Hematopoietic multipotent progenitor cell treated with erythropoietin and hydrocortisone succinate and interleukin-3 and kit ligand, for 4 days (in vitro differentiated cells): ENCODE measurements around the gene ARL5A.

Source experiments
- DNase-seq: peaks from one replicate; pipeline ENCODE4 v3.0.0-alpha.2; 2015

Gene ARL5A

GRCh38 chr2:151840216-151841046 is 12.2 kb upstream of the ARL5A start:
- no peak for DNase-seq

GRCh38 chr2:151837926-151838325 is 9.7 kb upstream of the ARL5A start:
- no peak for DNase-seq

GRCh38 chr2:151833984-151834383 is 5.8 kb upstream of the ARL5A start:
- DNase-seq, result peak; percentile 52

DNA sequence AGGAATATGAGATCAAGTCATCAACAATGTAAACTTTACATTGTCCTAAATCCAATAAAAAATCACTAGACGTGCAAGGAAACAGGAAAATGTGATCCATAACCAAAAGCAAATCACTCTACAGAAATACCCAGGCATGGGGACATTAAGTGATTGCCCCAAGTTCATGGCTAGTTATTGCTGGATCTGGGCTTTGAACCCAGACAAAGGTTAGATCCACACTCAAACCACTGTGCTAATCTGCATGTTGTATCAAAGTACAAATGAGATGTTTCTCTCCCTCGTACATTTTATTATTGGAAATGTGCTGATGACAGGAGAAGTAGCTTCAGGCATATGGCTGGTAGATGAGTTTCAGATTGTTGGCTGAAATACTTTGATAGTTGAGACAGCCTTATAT is 2.7 kb upstream of the ARL5A start:
- no peak for DNase-seq

GRCh38 chr2:151828890-151829324 is 686 bp upstream of the ARL5A start:
- DNase-seq, result no peak

DNA sequence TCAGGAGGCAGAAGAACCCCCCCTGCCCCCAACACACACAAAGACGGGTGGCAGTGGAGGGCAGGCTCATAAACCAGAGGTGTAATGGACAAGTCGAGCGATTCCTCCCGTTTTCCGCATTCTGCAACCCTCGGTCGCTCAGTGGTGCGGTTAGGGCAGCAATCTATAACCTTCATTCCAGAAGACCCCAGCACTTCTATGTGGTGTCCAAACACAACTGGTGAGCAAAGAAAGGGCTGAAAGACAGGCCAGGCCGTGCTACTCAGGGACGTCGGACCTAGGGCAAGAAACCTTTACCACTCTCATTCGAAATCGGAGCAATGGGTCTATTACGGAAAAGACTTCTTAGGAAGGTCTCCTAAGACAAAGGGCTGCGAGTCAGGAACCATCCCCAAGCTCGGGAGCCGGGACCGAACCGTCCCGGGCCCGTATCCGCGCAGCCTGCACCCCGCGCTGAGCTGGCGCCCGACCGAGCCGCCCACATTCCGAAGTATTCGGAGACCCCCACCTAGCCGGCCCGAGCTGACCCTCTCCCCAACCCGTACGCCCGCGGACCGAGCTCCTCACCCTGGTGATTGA is 568 bp downstream of the ARL5A start:
- DNase-seq, result peak; percentile 65

- peak; percentile 68 for DNase-seq
Observed at GRCh38 chr2:151826737-151827157, 1.5 kb downstream of the ARL5A start.

DNA sequence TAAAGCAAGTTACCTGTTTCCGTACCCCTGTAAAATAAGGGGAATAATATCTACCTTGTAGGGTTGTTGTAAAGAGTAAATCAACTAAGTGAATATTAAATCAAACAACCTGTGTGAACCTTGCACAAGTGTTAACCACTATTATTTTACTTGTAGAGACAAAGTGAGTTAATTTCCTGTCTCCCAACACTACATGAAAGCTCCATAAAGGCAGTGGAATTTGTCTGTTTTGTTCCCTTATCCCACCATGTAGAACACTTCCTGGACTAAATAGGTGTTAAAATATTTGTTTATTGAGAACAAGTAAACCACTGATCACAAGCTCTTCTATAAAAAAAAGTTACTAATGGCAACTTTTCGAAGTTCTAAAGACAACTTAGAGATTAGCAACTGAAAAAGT is 3.3 kb downstream of the ARL5A start:
- DNase-seq, result no peak

DNA sequence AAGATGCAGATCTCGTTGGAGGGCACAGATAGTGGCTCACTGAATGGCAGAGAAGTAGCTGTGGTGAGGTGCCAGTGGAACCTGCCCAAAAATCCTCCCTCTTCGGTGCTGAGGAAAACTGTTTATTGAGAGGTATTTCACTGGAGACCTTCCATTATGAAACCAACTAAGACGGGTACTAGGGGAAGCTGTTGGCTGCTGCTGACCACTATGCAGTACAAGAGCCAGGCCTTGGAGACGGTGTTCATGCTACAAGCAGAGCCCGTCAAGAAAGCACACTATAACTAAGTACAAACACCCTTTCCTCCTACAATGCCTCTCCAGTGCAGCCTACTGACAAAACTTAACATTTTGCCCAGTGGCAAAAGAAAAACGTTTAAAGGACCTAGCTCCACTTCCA is 4.6 kb downstream of the ARL5A start:
- peak; percentile 24 for DNase-seq

DNA sequence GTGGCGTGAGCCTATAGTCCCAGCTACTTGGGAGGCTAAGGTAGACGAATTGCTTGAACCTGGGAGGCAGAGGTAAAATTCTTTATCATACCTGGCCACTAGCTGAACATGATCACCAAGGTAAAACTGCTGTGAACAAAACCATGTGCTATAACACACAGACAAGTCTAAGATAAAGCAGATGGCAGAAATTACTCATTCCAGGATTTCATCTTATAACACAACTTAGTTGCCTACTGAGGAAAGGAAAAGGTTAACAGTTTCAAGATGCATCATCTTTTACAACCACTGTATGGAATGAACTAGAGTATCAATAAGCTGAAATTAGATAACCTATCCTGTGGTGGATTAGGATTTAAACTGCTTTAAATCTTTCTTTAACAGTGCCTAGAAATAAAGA is 8.3 kb downstream of the ARL5A start:
- no peak for DNase-seq

DNA sequence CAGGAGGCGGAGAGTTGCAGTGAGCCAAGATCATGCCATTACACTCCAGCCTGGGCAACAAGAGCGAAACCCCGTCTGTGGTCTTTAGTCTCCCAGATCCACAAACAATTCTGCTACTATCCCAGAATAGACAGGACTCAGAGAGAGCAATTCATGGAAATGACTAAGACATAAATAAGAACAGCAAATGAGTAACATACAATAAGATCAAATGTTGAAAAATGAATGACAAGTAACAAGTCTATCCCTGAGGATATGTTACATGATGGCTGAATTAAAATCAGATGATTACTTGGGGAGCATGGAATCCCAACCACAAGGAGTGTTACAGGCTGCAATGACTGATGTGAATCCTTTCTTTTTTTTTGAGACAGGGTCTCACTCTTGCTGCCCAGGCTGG is 10.3 kb downstream of the ARL5A start:
- no peak for DNase-seq

DNA sequence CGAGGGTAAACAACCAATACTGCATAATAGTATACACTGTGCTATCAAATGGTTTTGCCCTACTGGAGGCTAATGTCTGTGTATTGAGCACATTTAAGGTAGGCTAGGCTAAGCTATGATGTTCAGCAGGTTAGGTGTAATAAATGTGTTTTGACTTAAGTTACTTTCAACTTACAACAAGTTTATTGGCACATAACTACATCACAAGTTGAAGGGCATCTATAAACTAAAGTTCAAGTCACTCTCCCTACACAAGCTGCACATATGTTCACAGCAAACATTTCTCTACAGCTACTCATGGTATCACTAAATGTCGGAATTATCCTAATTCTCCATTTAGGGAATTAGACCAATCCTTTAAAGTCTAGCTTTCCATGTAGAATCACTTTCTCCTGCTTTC is 11.4 kb downstream of the ARL5A start:
- no peak for DNase-seq

- no peak for DNase-seq
Observed at GRCh38 chr2:151815821-151816489, 12.3 kb downstream of the ARL5A start.

GRCh38 chr2:151810489-151810888 is 17.7 kb downstream of the ARL5A start:
- DNase-seq, result no peak

DNA sequence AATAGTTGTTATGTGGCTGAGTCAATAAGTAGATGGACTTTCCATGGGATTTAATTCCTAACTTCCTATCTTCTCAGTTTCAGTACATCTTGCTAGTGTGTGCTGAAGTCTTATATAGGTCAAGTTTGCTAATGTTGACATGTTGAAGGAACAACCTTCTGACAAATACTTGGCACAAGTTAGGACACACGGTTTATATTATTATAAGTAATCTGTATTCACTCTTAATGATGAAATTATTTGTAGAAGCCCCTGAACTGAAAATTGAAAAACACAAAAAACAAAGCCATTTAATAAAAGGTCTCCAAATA is 19.2 kb downstream of the ARL5A start:
- no peak for DNase-seq

- DNase-seq, result peak; percentile 71
Observed at GRCh38 chr2:151808258-151809072, 19.8 kb downstream of the ARL5A start.

- DNase-seq, result no peak
Observed at GRCh38 chr2:151805961-151806360, 22.3 kb downstream of the ARL5A start.

DNA sequence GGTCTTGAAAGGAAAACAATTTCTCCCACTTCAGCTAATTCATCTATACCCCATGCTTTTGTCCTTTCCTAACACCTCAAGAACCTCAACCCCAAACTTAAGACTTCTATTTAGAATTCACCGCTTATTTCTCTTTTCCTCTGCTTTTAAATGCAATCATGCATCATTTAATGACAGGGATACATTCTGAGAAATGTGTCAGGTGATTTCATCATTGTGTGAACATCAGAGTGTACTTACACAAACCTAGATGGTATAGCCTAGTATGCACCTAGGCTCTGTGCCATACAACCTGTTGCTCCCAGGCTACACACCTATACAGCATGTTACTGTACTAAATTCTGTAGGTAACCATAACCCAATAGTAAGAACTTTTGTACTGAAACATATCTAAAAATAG is 22.9 kb downstream of the ARL5A start:
- DNase-seq, result no peak

- DNase-seq, result no peak
Observed at GRCh38 chr2:151803811-151804210, 24.4 kb downstream of the ARL5A start.

GRCh38 chr2:151802315-151802714 is 25.9 kb downstream of the ARL5A start:
- no peak for DNase-seq

DNA sequence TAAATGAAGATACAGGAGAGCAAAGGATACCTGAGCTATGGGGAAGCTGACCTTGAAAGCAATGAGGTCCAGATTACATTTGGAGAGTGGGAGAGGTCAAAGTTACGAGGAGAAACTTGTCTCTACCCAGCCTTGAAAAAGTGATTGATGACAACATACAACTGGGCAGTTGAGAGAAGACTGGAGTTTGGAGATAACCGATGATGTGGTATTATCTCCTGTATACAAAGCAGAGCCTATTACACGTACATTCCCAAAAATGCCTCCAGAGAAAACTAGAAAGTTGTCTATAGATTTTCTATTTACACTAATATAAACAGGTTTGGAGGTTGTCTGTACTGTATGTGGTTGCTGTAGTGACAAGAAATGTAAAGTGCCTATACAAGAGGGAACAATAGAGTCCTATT is 28.3 kb downstream of the ARL5A start:
- peak; percentile 38 for DNase-seq

DNA sequence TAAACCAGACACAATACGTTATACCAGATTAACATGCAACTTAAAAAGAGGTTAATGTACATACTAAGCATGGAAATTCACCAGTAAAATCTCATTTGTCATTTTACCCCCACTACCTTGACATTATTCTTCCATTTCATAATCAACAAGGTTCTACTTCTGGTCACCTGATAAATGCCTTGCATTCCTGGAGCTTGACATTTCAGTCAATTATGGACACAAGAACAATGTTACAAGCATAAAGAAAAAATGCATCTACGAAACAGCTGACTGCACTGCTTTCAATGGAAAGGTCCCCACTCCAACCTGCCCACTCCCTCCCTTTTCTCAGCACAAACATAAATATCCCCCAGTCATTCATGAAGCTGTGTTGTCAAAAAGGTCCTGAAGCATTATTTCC is 31.4 kb downstream of the ARL5A start:
- no peak for DNase-seq

DNA sequence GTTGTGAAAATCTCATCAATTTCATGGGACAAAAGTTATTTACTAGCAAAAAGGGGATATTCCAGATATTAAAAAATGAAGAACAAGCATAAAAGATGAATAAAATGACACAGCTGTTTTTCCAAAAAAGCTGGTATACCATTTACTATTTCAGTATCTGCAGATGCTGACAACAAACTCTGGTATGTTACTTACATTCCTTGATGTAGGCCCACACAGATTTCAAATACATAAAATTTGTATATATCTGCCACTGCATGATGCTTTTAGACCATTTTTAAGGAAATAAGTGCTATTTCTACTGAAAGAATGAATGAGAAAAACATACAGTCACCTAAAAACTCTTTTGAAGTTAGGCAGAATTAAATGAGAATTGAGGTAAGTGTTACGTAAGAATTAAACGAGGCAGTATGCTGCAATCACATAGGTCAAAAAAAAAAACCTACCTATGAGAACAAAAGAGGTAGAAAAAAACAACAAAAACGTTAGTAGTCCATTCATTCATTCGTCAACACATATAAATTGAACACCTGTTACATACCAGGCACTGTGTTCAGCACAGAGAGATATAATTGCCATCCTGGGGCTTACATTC is 32.5 kb downstream of the ARL5A start:
- no peak for DNase-seq
